Stimulated activated CD4-positive, alpha-beta T cell treated with anti-CD3 and anti-CD28 coated beads, TNF-alpha, amount 100 ng/mL, for 48 hours (primary cell): ENCODE results near the gene PPARGC1A.

Source experiments
- DNase-seq, 3 donors: peaks; one replicate each; pipeline ENCODE4 v3.0.0-alpha.2; 2020; ENCODE audit warnings: low read depth in 3 of 3

PPARGC1A gene

DNA sequence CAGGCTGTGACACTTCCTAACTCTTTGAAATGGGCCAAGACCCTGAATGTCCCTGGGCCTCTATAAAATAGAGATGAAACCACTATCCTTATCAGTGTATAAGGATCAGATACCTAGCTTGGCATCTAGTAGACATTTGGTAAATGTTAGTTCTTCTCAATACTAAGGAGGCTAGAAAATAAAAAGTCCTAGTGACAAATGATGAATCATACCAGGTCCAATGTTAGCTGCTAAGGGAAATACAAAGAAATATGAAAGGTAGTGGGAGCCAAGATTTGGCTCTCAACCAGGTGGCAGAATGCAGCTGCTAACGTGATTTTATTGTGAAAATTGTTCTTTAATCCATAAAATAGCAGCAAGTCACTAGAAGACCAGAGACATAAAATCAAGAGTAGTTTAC lies 19.8 kb upstream of the PPARGC1A start:
- no peak for DNase-seq

- DNase-seq: no peak
These were observed 17.0 kb upstream of the PPARGC1A start for GRCh38 chr4:23906839-23907238.

GRCh38 chr4:23904639-23905071 lies 14.8 kb upstream of the PPARGC1A start:
- no peak for DNase-seq

- DNase-seq: no peak
These were observed 14.1 kb upstream of the PPARGC1A start for GRCh38 chr4:23903859-23904438.

- DNase-seq: no peak
These were observed 12.5 kb upstream of the PPARGC1A start for GRCh38 chr4:23902222-23902804.

GRCh38 chr4:23900636-23901035 lies 10.8 kb upstream of the PPARGC1A start:
- no peak for DNase-seq

- DNase-seq: no peak
These were observed 9.7 kb upstream of the PPARGC1A start for GRCh38 chr4:23899565-23899964.

DNA sequence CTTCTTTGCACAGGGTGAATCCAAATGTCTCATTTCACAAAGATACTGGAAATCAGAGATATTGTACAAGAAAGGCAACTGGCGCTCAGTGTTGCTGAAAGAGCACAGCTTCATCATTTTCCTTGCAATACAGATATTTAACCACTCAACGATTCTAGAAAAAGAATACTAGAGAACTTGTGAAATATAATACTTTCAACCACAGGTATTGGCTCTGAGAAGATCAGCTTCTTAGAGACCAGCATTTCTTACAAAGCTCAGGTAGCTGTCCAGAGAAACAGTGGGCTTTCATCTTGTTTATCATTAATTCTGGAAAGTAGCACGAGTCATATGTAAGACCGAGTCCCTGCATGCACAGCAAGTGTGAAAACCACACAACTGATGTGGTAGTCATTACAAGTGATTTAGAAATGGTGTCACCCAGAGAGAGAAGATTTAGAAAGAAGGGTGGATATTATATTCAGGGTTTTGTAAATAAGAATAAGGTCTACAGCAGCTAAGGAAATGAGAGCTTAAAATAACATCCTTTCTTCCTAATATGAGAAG lies 7.8 kb upstream of the PPARGC1A start:
- DNase-seq: no peak

DNA sequence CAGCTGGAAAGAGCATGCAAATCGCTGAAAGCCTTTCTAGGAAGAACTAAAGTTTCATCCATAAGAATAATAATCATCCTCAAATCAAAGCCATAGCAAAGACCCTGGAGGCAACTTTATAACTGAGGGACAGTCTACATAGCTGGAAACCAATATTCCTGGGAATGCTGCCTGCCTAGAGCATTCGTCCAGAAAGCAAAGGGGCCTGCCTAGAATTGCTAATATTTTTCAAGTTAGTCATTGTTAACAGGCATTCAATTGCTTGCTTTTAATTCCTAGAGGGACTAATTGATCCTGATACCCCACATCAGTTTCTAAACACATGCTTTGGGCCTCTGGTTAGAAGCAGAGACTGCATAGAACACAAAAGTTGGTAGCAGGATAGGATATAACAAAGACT lies 4.2 kb upstream of the PPARGC1A start:
- no peak for DNase-seq

DNA sequence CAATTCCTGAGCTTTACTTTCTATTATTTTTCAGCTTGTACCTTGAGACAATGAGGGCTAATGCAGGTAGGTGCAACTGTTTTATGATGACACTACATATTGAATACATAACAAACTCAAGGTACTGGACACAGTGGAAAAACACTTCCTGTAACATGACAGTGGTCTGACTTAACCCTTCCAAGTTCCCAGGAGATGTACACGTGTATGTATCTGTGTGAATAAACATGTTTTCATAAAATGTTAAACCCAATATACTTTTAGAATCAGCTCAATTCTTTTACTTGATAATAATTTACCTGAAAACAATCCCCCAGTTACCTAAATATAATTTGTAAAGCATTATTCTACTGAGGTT lies 1.2 kb upstream of the PPARGC1A start:
- no peak for DNase-seq

DNA sequence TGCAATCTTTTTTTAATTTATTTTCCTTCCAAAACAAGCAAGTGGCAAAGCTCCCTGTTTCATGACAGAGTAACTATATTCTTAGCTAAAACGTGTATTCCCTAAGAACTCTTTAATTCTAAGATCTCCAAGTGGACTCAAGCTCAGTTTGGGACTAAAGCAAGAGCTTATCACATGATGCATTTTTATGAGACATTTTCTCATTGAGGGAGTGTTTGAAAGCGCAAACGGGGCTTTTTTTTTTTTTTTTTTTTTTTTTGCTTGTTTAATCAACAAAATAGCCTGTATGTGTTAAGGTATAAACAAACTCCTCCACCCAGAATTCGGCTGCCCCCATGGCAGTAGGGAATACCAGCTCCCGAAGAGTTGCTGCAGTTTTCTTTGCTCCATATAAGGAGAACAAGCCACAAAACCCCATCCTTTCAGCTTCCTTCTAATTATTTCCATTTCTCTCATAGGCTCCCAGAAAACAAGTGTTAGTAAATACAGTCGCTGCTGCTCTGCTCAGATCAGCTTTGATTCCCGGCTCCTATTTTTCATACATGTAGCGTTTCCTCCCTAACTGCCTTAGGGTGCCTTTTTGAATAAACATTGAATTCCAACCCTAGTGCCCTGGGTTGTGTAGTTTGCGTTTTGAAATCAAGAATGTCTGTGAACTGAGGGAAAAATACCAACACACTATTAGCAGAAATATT lies 669 bp upstream of the PPARGC1A start:
- no peak for DNase-seq

- DNase-seq: no peak
These were observed 456 bp downstream of the PPARGC1A start for GRCh38 chr4:23889391-23889790.

DNA sequence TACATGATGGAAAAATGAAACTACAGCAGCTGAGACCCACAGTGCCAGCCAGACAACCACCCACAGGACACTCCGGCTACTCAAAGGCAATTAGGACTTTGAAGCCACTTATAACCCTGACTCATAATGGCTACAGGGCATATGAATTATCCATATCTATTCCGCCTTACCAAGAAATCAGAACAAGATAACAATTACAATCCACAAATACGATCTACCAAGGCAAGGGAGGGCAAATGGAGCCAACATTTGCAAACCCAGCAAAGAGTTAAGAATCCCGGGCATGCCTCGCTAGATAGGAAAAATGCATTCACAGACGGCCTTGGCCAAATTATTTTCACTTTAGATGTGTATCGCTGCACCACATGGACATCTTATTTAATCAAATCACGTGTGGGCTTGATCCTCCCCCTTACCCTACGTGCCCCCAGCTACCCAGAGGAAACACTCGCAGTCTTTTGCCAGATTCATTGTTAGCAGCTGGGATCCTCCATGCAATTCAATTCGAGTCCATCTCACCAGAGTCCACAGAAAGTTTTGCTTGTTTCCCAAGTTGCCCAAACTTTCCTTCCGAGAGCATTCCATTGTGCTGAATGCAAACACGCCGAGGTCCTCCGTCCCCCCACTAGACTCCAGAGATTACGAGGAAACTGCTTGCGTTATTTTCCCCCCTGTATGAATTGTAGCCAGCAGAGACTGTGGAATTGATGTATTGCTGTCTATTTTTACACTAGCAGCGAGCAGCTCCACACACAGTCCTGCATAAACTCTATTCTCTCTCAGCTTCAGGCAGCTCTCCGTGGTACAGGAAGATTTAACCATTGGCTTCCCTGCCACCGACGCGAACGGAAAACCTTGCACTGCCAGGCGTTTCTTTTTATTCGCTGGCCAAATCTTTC lies 1.2 kb downstream of the PPARGC1A start:
- DNase-seq: no peak

DNA sequence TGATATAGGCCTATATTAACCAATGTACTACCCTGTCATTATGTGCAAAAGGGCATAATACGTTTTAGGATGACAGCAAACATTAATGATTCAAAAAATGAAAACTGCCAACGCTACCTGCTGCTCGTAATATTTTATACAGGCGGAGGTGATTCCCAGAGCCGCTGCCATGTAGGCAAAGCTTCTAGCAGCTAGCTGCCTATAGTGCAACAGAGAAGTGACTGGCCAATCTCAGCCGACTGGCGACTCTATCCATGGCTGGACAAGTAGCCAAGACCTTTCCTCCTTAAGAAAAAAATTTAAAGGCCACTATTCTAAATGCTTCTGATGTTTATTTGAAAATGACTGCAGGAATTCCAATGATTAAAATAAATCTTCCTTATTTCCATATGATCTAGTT lies 1.9 kb downstream of the PPARGC1A start:
- no peak for DNase-seq

- no peak for DNase-seq
These were observed 2.7 kb downstream of the PPARGC1A start for GRCh38 chr4:23887173-23887572.

GRCh38 chr4:23885943-23886590 lies 3.8 kb downstream of the PPARGC1A start:
- no peak for DNase-seq

- DNase-seq: no peak
These were observed 5.1 kb downstream of the PPARGC1A start for GRCh38 chr4:23884741-23885140.

GRCh38 chr4:23884261-23884660 lies 5.6 kb downstream of the PPARGC1A start:
- no peak for DNase-seq

DNA sequence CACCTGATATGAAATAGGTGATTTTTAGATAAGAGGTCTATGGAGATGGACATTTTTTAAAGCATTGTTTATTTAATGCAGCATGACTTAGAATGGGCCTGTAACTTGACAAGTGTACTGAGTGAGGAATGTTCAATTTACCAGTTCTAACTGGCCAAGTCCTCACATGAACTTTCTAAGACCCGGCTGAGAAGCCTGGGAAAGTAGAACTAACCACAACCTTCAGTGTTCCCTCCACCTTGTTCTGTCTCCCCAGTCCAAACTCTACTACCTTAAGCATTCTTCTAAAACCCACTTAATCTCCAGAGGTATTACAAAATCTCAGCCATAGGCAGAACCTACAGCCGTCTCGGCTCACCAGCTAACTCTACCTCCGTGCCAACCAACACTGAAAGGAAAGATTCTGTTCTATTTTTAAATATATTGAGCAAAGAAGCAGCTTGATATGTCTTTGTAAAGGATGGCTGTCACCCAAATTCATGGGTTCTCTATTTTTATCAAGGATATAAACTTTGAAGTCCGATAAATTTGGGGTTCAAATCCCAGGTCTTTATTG lies 6.8 kb downstream of the PPARGC1A start:
- DNase-seq: no peak

DNA sequence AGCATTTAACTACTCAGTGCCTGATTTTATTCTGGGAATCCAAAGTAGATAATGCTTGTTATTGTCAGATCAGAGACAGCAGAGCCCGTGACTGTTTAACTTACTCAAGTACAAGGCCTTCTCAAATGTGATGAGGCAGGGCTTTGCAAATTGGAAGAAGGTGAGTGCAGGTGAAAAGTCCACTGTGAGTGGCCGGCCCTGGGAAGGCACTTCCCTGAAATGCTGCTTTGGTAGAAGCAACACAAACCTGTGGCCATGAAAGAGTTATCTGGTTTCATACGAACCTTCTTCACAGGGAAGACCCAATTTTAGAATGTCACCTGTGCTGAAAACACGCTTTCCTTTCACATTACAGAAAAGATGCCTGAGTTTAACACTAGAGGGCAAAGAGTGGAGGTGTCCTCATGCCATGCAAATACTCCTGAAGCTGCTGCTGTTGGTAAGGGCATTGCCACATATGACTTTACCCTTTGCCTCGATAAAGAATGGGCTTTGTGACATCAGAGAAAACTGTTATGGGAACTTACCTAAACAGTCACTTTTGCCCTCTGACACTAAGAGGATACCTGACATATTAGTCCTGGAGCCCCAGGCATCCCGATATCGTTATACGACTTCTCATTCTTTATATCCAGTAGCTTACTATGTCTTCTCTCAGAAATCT lies 8.0 kb downstream of the PPARGC1A start:
- DNase-seq: no peak

DNA sequence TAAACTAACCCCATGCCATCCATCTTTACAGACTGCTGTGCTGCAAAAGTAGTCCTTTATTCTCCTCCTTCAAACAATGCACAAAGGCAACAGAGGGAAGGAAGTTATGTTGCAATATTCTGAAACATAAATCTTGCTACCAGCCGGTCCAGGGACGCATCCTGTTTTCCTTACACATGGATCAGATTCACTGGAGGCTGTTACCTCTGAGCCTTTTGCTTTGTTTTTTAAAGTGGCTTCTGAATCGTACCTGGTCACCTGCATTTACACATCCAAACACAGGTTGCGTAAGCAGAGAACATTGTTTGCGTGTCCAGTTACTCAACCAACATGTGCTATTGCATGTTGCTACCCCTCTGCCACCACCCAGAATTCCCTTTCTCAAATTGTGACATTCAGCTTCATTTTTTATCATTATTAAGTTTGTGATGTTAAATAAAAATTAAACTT lies 8.8 kb downstream of the PPARGC1A start:
- DNase-seq: no peak
